Measurements from ENCODE around the gene SAPCD2.

SAPCD2 gene

DNA sequence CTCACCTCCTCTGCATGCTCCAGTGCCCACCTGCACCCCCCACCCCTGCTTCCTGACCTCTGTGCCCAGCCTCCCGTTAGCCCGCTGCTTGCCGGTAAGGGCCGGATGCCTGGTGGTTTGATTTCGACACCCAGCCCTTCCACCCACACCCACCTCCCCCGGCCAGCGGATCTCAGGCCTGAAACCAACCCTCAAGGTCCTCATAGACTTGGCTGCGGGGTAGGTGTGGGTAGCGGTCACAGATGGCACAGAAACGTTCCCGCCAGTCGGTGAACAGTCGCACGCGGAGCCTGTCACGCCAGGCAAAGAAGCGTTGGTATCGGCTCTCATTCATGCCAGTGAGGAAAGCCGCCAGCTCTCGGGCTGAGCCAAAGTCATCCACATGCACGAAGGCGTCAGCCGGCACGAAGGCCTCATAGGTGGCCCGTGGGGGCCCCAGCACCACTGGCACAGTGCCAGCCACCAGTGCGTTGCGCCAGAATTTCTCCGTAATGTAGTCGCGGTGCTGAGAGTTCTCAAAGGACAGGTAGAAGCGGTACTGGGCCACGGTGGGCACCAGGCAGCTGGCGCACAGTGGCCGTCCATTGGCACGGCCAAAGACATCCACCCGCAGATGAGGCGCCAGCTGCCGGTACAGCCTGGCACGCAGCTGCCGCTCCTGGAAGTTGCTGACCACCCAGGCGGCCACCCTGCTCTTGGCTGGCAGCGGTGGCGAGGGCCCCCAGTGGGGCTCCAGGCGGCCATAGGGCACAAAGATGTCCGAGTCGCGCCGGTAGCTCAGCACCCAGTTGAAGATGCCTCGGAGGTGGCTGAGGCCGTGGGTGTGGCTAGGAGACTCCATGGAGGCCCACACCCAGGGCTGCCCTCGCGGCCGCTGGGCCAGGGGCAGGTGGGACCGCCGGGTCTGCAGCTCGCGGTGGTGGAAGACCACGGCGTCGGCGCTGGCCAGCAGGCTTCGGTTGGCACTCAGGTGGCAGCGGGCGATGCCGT, 39.5 kb downstream of the SAPCD2 start:
- Mint-ChIP-seq H3K9me3 (no peaks in the 10 kb centered on the region), H3K4me1 (no peaks in the 10 kb centered on the region), H3K4me3 (peak overlapping the region in 2 of 3 experiments; percentile 28 to 37), H3K36me3 (ENCODE audit: low read depth) (no peaks in the 10 kb centered on the region), H3K27ac (no peak overlapping the region), H3K27me3 (ENCODE audit: low read depth) (peaks cover 3% of the 10 kb centered on the region)
- TF ChIP-seq, protein P1, sequence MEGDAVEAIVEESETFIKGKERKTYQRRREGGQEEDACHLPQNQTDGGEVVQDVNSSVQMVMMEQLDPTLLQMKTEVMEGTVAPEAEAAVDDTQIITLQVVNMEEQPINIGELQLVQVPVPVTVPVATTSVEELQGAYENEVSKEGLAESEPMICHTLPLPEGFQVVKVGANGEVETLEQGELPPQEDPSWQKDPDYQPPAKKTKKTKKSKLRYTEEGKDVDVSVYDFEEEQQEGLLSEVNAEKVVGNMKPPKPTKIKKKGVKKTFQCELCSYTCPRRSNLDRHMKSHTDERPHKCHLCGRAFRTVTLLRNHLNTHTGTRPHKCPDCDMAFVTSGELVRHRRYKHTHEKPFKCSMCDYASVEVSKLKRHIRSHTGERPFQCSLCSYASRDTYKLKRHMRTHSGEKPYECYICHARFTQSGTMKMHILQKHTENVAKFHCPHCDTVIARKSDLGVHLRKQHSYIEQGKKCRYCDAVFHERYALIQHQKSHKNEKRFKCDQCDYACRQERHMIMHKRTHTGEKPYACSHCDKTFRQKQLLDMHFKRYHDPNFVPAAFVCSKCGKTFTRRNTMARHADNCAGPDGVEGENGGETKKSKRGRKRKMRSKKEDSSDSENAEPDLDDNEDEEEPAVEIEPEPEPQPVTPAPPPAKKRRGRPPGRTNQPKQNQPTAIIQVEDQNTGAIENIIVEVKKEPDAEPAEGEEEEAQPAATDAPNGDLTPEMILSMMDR (IDR thresholded peaks at IDR 0.05; ENCODE audit: unreplicated experiment in 3 of 3) = no peak

DNA sequence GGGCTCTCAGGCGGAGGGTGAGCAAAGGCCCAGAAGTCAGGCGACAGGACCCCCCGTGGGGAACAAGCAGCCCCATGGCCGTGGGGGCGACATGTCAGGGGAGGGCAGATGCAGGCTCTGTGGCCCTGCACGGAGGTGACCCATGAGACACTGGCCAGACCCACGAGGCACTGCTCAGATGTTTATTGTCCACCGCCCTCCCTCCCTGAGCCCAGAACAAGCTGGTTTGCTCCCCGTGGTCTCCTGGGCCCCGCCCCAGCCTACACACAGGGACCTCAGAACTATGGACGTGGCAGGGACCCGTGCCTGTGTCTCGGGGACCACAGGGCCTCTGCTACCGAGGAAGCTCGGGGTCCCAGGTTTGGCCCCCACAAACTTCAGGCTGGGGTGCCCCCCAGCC, 40.4 kb downstream of the SAPCD2 start:
- Mint-ChIP-seq H3K9me3 (no peaks in the 10 kb centered on the region), H3K36me3 (ENCODE audit: low read depth) (no peaks in the 10 kb centered on the region), H3K27me3 (ENCODE audit: low read depth) (peaks cover 3% of the 10 kb centered on the region), H3K4me1 (no peaks in the 10 kb centered on the region), H3K27ac (no peak overlapping the region), H3K4me3 (no peak overlapping the region)
- TF ChIP-seq, protein P1 (IDR thresholded peaks at IDR 0.05; ENCODE audit: unreplicated experiment in 3 of 3) = no peak

DNA sequence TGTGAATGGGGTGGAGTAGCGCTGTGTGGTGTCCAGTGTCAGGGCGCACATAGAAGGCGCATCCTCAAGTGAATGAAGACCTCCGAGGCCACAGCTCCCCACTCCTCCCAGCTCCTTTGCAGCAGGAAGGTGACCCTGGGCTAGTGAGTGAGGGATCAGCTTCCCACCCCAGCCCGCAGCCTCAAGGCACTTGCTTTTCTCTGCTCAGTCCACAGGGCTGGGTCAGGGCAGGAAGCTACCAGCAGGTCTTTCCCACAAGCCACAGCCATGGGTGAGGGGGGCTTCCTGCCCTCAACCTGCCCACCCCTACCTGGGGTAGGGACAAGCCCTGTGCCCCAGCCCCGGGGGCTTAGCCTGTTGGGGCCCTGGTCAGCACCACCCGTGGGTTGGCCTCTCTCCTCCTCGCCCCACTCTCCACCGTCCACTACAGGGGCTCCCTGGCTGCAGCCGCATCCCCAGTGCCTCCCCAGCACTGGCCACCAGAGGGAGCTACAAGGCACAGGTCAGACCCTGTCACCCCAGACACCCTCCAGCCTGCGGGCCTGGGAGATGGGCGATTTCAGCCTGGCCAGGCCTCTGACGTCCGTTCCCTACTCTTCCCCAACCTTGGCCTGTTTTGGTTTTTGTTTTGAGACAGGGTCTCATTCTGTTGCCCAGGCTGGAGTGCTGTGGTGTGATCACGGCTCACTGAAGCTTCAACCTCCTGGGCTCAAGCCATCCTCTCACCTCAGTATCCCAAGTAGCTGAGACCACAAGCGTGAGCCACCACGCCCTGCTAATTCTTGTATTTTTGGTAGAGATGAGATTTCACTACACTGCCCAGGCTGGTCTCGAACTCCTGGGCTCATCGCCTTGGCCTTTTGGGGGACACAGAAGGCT, 41.1 kb downstream of the SAPCD2 start:
- TF ChIP-seq, protein P1 (IDR thresholded peaks at IDR 0.05; ENCODE audit: unreplicated experiment in 3 of 3) = peak; percentile 77 to 85 (median 84)
- no peaks in the 10 kb centered on the region for H3K36me3 Mint-ChIP-seq (ENCODE audit: low read depth)
- no peaks in the 10 kb centered on the region for H3K4me1 Mint-ChIP-seq
- peak overlapping the region; percentile 74 to 82 (median 78) for H3K4me3 Mint-ChIP-seq
- no peaks in the 10 kb centered on the region for H3K9me3 Mint-ChIP-seq
- H3K27me3 Mint-ChIP-seq (ENCODE audit: low read depth) = peaks cover 3% of the 10 kb centered on the region
- no peak overlapping the region for H3K27ac Mint-ChIP-seq

DNA sequence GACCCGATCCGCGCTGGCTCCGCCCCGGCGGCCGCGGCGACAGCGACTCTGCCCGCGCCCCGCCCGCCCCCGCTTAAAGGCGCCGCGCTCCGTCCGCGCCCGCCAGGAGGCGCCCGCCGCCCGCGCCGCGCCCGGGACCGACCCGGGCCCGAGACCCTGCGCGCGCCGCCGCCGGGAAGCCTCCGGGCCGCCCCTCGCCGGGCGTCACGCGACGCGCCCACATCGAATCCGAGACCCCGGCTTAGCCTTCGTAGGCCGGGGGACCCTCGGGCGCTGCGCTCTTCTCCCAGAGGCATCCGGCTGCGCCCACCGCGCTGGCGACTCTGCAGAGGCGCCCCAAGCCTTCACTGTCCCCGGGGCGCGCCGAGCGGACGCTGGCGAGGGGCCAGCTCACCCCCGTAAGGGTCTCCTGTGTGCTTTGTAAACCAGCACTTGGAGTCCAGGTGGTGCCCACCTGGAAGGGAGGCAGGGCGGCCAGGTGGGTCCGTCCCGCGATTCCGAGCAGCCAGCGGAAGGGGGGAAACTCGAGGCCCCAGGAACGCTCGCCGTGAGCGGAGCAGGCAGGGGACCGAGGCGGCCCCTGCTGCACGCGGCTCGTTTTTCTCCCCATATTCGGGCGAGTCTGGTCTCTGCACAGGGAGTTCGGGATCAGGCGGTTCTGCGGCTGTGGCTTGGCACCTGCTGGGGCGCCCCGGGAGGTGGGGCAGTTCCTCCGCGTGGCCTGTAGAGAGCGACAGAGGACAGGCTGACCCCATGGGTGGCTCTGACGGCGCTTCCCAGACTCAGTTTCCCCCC, 41.9 kb downstream of the SAPCD2 start:
- H3K4me1 Mint-ChIP-seq = no peaks in the 10 kb centered on the region
- H3K4me3 Mint-ChIP-seq = peak overlapping the region; percentile 71 to 82 (median 78)
- H3K9me3 Mint-ChIP-seq = no peaks in the 10 kb centered on the region
- H3K36me3 Mint-ChIP-seq (ENCODE audit: low read depth) = no peaks in the 10 kb centered on the region
- TF ChIP-seq, protein P1 (IDR thresholded peaks at IDR 0.05; ENCODE audit: unreplicated experiment in 3 of 3) = no peak
- peaks cover 3% of the 10 kb centered on the region for H3K27me3 Mint-ChIP-seq (ENCODE audit: low read depth)
- H3K27ac Mint-ChIP-seq = no peak overlapping the region

DNA sequence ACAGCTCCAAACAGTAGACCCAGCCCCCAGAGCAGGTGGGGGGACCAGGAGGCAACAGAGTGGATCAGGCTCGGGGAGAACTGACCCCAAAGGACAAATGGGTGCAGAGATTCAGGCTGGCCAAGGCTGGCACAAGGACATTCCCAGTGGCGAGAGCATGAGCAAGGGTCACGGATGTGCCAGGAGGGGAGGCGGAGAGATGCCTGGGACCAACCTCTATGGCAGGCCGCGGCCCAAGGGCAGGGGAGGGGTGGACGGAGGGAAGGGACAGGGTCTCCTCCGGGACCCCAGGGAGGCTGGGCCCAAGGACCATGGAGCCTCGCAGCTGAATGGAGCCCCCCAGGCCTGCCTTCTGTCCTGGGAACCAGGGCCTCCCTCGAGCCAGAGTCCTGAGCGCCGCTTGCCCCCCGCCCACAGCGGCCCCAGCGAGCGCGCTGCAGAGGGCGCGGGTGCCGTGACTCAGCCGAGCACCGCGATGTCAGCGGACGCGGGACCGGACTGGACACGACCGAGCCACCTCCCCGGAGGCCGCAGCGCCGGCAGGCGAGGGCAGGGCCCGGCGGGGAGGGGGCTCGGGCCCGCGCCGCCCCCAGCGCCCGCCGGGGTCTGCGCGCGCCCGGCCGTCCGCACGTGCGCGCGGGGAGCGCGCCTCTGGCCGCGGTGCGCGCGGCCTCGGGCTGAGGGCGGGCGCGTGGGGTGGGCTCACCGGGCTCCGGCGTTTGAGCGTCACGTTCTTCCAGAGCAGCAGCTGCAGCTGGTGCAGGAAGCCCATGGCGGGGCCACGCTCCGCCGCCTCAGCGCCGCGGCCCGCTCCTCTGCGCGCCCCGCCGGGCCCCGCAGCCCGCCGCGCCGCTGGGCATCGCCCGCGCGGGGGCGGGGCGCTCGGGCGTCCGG, 42.7 kb downstream of the SAPCD2 start, which contains the start of gene ABCA2:
Gene ABCA2 (minus strand): TSS at position 869 of the 894 bp plus-strand sequence. CDS start 97 bp downstream, at position 772.
- Mint-ChIP-seq H3K27me3 (ENCODE audit: low read depth) (peaks cover 3% of the 10 kb centered on the region), H3K4me3 (peak within 1 kb of the TSS; percentile 89 to 92 (median 92)), H3K27ac (peak within 1 kb of the TSS in 2 of 3 experiments; percentile 74 to 76), H3K4me1 (no peaks in the 10 kb centered on the region), H3K9me3 (no peaks in the 10 kb centered on the region), H3K36me3 (ENCODE audit: low read depth) (no peaks in the 10 kb centered on the region)
- TF ChIP-seq, protein P1 (IDR thresholded peaks at IDR 0.05; ENCODE audit: unreplicated experiment in 3 of 3) = no peak
